Lower leg skin (tissue), 4 donors: ENCODE data around the gene ADGRA1. TPM values are rescaled to one million over a fixed set of nuclear protein-coding genes. Genes with fewer than 3 reads are reported as not detected.

Experiments used
- DNase-seq, 2 donors: peaks; one replicate each; pipeline ENCODE4 v3.0.0-alpha.2; 2019; ENCODE audit warnings: low spot score in 2 of 2
- H3K4me3 ChIP-seq: fragments of 200-600 bp; sonication (generic); 2 replicates; pipeline ENCODE4 v1.5.1; 2017; ENCODE audit warnings: mild to moderate bottlenecking, low read depth; ENCODE audit not compliant: poor library complexity, severe bottlenecking
- CTCF ChIP-seq, 3 donors: fragments of 450-650 bp; IDR thresholded peaks; one replicate each; pipeline ENCODE4 v1.5.1; 2016; ENCODE audit warnings: antibody characterized with exemption in 3 of 3, mild to moderate bottlenecking in 3 of 3, moderate library complexity in 2 of 3
- POLR2A ChIP-seq, 2 donors: fragments of 450-650 bp; IDR thresholded peaks; one replicate each; pipeline ENCODE4 v1.6.1; 2016 to 2017; ENCODE audit warnings: antibody characterized with exemption in 2 of 2, mild to moderate bottlenecking in 1 of 2, moderate library complexity in 1 of 2
- WGBS, 2 donors: methylation state at CpG; one replicate each; pipeline ENCODE4 v1.1.5; 2018; 5-methylcytosine and 5-hydroxymethylcytosine counted together
- intact Hi-C: fragments of 100-400 bp; cut with DNase I; formaldehyde crosslinking; loops from one replicate; pipeline ENCODE4 v1.15.0; 2023; ENCODE audit warnings: low total_unique reads
- total RNA-seq, 4 donors: library from RNA; depleted of rRNA; stranded (reverse); fragments of >200 nt; gene quantifications; one replicate each; pipeline ENCODE4 v1.1.0, GENCODE V29; 2016

The ADGRA1 gene
- total RNA-seq, 4 donors from 2014 or later = not detected

- TF ChIP-seq CTCF (IDR thresholded peaks at IDR 0.05) (no peak), POLR2A (IDR thresholded peaks at IDR 0.05) (no peak)
- no peak for DNase-seq
- intact Hi-C loops = no loop called here
- no peak overlapping the region for H3K4me3 ChIP-seq
- 95% methylated on average over 12 of the region's 12 CpGs for WGBS, 2 donors
Measured at GRCh38 chr10:133177380-133178157, 89.8 kb downstream of the ADGRA1 start.

- intact Hi-C loops = no loop called here
- WGBS, 2 donors = 92% methylated on average over 29 of the region's 29 CpGs
- TF ChIP-seq CTCF (IDR thresholded peaks at IDR 0.05) = no peak
- no peak for TF ChIP-seq POLR2A (IDR thresholded peaks at IDR 0.05)
- no peak overlapping the region for H3K4me3 ChIP-seq
- DNase-seq = no peak
Measured at GRCh38 chr10:133178357-133179127, 90.8 kb downstream of the ADGRA1 start.

- no peak overlapping the region for H3K4me3 ChIP-seq
- intact Hi-C loops = no loop called here
- no peak for TF ChIP-seq CTCF (IDR thresholded peaks at IDR 0.05)
- TF ChIP-seq POLR2A (IDR thresholded peaks at IDR 0.05) = no peak
- WGBS, 2 donors = 88 to 89% methylated on average over 10 to 11 of the region's 11 CpGs
- no peak for DNase-seq
Measured at GRCh38 chr10:133179128-133179520, 91.4 kb downstream of the ADGRA1 start.

GRCh38 chr10:133179651-133180050 is 91.9 kb downstream of the ADGRA1 start:
- H3K4me3 ChIP-seq = no peak overlapping the region
- no peak for DNase-seq
- TF ChIP-seq POLR2A (IDR thresholded peaks at IDR 0.05) (no peak), CTCF (IDR thresholded peaks at IDR 0.05) (no peak)
- intact Hi-C loops = no loop called here
- WGBS, 2 donors = 64 to 80% methylated on average over 17 to 26 of the region's 26 CpGs

- no peak for TF ChIP-seq CTCF (IDR thresholded peaks at IDR 0.05)
- no peak for TF ChIP-seq POLR2A (IDR thresholded peaks at IDR 0.05)
- intact Hi-C loops = no loop called here
- H3K4me3 ChIP-seq = no peak overlapping the region
- no peak for DNase-seq
- 85 to 86% methylated on average over 33 of the region's 33 CpGs for WGBS, 2 donors
Measured at GRCh38 chr10:133180192-133180964, 92.7 kb downstream of the ADGRA1 start.
